Measurements from ENCODE around the gene STMN3.

Gene STMN3

GRCh38 chr20:63668351-63668750, 15.1 kb upstream of the STMN3 start:
- no peak for TF ChIP-seq CTCF (conservative IDR thresholded peaks at IDR 0.05; ENCODE audit: low read depth)
- no peak overlapping the region for H3K27ac ChIP-seq
- CTCF ChIA-PET = interaction anchor here (0.6 to 0.7 kb wide), 3 partner anchors 12 to 250 kb away, joined by 3 to 4 read pairs (median 3); no protein-coding TSS in a partner anchor
- DNase-seq (ENCODE audit: low spot score) = no peak
- POLR2A ChIA-PET (ENCODE audit: low non-redundant PET) = interaction anchor here (0.8 kb wide), 1 partner anchor 12 kb away, joined by 3 read pairs; no protein-coding TSS in a partner anchor

GRCh38 chr20:63667858-63668257, 14.6 kb upstream of the STMN3 start:
- POLR2A ChIA-PET (ENCODE audit: low non-redundant PET) = interaction anchor here (0.8 kb wide), 1 partner anchor 12 kb away, joined by 3 read pairs; no protein-coding TSS in a partner anchor
- CTCF ChIA-PET = interaction anchor here (0.6 kb wide), 2 partner anchors 164 to 251 kb away, joined by 3 to 4 read pairs; no protein-coding TSS in a partner anchor
- no peak for TF ChIP-seq CTCF (conservative IDR thresholded peaks at IDR 0.05; ENCODE audit: low read depth)
- no peak for DNase-seq (ENCODE audit: low spot score)
- H3K27ac ChIP-seq = no peak overlapping the region

GRCh38 chr20:63665708-63666107, 12.5 kb upstream of the STMN3 start:
- no peak for DNase-seq (ENCODE audit: low spot score)
- no peak for TF ChIP-seq CTCF (conservative IDR thresholded peaks at IDR 0.05; ENCODE audit: low read depth)
- peak overlapping the region; percentile 18 for H3K27ac ChIP-seq
- CTCF ChIA-PET = interaction anchor here (0.6 kb wide), 1 partner anchor 56 kb away, joined by 4 read pairs; no protein-coding TSS in a partner anchor
- POLR2A ChIA-PET (ENCODE audit: low non-redundant PET) = no interaction called here

GRCh38 chr20:63664861-63665594, 11.8 kb upstream of the STMN3 start:
- CTCF ChIA-PET = interaction anchor here (0.6 kb wide), 1 partner anchor 56 kb away, joined by 4 read pairs; no protein-coding TSS in a partner anchor
- POLR2A ChIA-PET (ENCODE audit: low non-redundant PET) = interaction anchor here (0.6 to 1.6 kb wide), 2 partner anchors 10 to 17 kb away, joined by 3 to 5 read pairs; no protein-coding TSS in a partner anchor
- peak overlapping the region; percentile 18 for H3K27ac ChIP-seq
- TF ChIP-seq CTCF (conservative IDR thresholded peaks at IDR 0.05; ENCODE audit: low read depth) = no peak
- no peak for DNase-seq (ENCODE audit: low spot score)

GRCh38 chr20:63664143-63664851, 11.1 kb upstream of the STMN3 start:
- DNase-seq (ENCODE audit: low spot score) = no peak
- no peak for TF ChIP-seq CTCF (conservative IDR thresholded peaks at IDR 0.05; ENCODE audit: low read depth)
- H3K27ac ChIP-seq = peak overlapping the region; percentile 18
- ChIA-PET POLR2A (ENCODE audit: low non-redundant PET) (interaction anchor here (1.6 kb wide), 1 partner anchor 18 kb away, joined by 3 read pairs; no protein-coding TSS in a partner anchor), CTCF (no interaction called here)

- no peak for TF ChIP-seq CTCF (conservative IDR thresholded peaks at IDR 0.05; ENCODE audit: low read depth)
- ChIA-PET POLR2A (ENCODE audit: low non-redundant PET) (no interaction called here), CTCF (no interaction called here)
- H3K27ac ChIP-seq = peak overlapping the region; percentile 18
- DNase-seq (ENCODE audit: low spot score) = no peak
Observed at GRCh38 chr20:63663332-63664066, 10.3 kb upstream of the STMN3 start.
